ENCODE results near the gene CRLF3. TPM values are rescaled to one million over a fixed set of nuclear protein-coding genes. Genes with fewer than 3 reads are reported as not detected.

Gene CRLF3
- total RNA-seq, 1 donor: 11.6 TPM

DNA sequence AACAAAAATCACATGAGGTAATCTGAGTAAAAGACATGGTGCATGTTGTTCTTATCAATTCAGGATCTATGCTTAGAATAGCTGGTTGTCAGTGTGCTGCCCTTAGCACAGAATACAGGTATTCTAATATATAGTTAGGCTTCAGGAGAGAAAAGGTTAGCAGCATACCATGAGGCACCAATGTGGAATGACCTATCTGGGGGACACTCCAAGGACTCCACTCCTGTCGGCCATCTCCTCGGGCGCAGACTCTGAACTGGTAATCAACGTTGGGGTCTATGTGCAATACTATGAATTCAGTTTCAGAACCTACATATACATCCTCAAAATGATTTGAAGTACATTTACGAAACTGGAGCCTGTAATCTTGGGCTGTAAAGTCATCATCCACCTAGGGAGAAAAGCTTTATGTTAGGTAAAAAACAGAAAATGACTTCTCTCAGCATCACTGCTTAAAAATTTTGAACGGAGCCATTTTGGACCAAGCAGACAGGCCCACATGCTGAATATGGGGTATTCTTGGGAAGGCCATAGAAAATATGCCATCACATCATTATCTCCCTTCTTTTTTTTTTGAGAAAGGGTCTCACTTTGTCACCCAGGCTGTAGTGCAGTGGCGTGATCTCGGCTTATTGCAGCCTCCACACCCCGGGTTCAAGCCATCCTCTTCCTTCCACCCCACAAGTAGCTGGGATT lies 31.1 kb downstream of the CRLF3 start:
- Histone ChIP-seq H3K4me2 (ENCODE audit: insufficient read depth, low read length) (no peak overlapping the region), H3K4me3 (ENCODE audit: insufficient read depth, low read length) (no peak overlapping the region), H3K36me3 (ENCODE audit: insufficient read depth, low read length) (peaks cover 67% of the 10 kb centered on the region), H3K9me3 (ENCODE audit: low read depth, low read length) (no peaks in the 10 kb centered on the region), H3K4me1 (ENCODE audit: insufficient read depth, low read length) (peaks cover 6% of the 10 kb centered on the region), H4K20me1 (ENCODE audit: insufficient read depth, low read length) (no peaks in the 10 kb centered on the region), H3K27me3 (ENCODE audit: insufficient read depth, low read length) (no peaks in the 10 kb centered on the region), H2AFZ (ENCODE audit: low read length) (no peak overlapping the region), H3K27ac (ENCODE audit: low read depth, low read length) (no peak overlapping the region), H3K79me2 (ENCODE audit: insufficient read depth, low read length) (no peaks in the 10 kb centered on the region)
- DNase-seq (ENCODE audit: insufficient read length, low spot score, missing footprints): no peak
- TF ChIP-seq, protein P1, sequence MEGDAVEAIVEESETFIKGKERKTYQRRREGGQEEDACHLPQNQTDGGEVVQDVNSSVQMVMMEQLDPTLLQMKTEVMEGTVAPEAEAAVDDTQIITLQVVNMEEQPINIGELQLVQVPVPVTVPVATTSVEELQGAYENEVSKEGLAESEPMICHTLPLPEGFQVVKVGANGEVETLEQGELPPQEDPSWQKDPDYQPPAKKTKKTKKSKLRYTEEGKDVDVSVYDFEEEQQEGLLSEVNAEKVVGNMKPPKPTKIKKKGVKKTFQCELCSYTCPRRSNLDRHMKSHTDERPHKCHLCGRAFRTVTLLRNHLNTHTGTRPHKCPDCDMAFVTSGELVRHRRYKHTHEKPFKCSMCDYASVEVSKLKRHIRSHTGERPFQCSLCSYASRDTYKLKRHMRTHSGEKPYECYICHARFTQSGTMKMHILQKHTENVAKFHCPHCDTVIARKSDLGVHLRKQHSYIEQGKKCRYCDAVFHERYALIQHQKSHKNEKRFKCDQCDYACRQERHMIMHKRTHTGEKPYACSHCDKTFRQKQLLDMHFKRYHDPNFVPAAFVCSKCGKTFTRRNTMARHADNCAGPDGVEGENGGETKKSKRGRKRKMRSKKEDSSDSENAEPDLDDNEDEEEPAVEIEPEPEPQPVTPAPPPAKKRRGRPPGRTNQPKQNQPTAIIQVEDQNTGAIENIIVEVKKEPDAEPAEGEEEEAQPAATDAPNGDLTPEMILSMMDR (IDR thresholded peaks at IDR 0.05; ENCODE audit: extremely low read depth, low read depth, low read length): no peak

DNA sequence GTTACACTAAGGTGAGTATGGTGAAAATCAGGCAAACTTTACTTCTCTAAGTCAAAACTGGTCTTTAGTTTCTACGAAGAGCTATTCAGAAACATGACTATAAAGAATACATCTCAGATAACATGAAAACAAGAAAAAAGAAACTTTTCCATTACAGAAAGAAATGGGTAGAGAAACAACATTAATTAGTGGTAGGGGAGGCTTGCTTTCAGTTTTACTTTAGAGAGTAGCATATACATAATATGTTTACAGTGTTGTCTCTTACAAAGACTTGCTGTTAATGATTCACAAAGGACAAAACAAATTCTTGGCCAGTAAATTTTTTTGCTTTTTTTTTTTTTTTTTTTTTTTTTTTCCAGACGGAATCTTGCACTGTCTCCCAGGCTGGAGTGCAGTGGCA lies 34.2 kb downstream of the CRLF3 start:
- peaks cover 6% of the 10 kb centered on the region for H3K4me1 ChIP-seq (ENCODE audit: insufficient read depth, low read length)
- H3K4me2 ChIP-seq (ENCODE audit: insufficient read depth, low read length): no peak overlapping the region
- H3K27ac ChIP-seq (ENCODE audit: low read depth, low read length): no peak overlapping the region
- H4K20me1 ChIP-seq (ENCODE audit: insufficient read depth, low read length): no peaks in the 10 kb centered on the region
- H3K4me3 ChIP-seq (ENCODE audit: insufficient read depth, low read length): no peak overlapping the region
- DNase-seq (ENCODE audit: insufficient read length, low spot score, missing footprints): no peak
- peaks cover 71% of the 10 kb centered on the region for H3K36me3 ChIP-seq (ENCODE audit: insufficient read depth, low read length)
- no peak overlapping the region for H2AFZ ChIP-seq (ENCODE audit: low read length)
- no peaks in the 10 kb centered on the region for H3K79me2 ChIP-seq (ENCODE audit: insufficient read depth, low read length)
- TF ChIP-seq, protein P1 (IDR thresholded peaks at IDR 0.05; ENCODE audit: extremely low read depth, low read depth, low read length): no peak
- no peaks in the 10 kb centered on the region for H3K9me3 ChIP-seq (ENCODE audit: low read depth, low read length)
- H3K27me3 ChIP-seq (ENCODE audit: insufficient read depth, low read length): no peaks in the 10 kb centered on the region

DNA sequence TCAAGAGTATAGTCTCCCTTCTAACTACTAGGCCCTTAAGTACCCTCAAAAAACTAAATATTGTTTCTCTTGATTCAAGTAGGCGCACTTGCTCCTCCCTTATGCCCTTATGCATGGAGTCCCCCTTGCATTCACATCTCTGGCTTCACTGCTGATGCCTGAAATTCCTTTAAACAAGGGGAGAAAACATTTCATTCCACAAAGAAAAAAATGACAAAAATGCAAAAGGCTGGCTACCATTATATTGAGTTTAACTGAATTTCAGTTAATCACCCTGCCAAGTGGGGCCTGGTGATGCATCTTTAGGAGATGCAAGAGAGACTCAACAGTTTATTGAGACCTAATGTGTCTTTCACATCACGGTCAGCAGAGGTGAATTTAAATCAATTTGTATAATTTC lies 35.6 kb downstream of the CRLF3 start:
- Histone ChIP-seq H3K79me2 (ENCODE audit: insufficient read depth, low read length) (no peaks in the 10 kb centered on the region), H3K4me3 (ENCODE audit: insufficient read depth, low read length) (no peak overlapping the region), H3K4me2 (ENCODE audit: insufficient read depth, low read length) (no peak overlapping the region), H3K9me3 (ENCODE audit: low read depth, low read length) (no peaks in the 10 kb centered on the region), H2AFZ (ENCODE audit: low read length) (no peak overlapping the region), H4K20me1 (ENCODE audit: insufficient read depth, low read length) (no peaks in the 10 kb centered on the region), H3K27ac (ENCODE audit: low read depth, low read length) (no peak overlapping the region), H3K4me1 (ENCODE audit: insufficient read depth, low read length) (peaks cover 6% of the 10 kb centered on the region), H3K27me3 (ENCODE audit: insufficient read depth, low read length) (no peaks in the 10 kb centered on the region), H3K36me3 (ENCODE audit: insufficient read depth, low read length) (peaks cover 67% of the 10 kb centered on the region)
- TF ChIP-seq, protein P1 (IDR thresholded peaks at IDR 0.05; ENCODE audit: extremely low read depth, low read depth, low read length): no peak
- DNase-seq (ENCODE audit: insufficient read length, low spot score, missing footprints): no peak

DNA sequence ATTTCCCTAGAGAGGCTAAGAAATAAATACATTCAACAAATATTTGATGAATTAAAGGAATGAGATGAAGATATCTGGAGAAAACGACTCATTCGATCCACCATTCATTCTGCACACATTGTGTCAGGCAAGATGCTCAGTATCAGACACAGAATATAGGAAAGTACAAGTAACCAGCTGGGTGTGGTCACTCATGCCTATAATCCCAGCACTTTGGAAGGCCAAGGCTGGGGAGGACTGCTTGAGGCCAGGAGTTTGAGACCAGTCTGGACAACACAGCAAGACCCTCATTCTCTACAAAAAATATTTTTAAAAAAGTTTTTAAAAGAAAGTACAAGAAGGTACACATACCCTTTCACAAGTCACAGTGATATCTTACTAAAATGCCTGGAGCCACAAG lies 42.3 kb downstream of the CRLF3 start:
- Histone ChIP-seq H4K20me1 (ENCODE audit: insufficient read depth, low read length) (no peaks in the 10 kb centered on the region), H3K79me2 (ENCODE audit: insufficient read depth, low read length) (no peaks in the 10 kb centered on the region), H3K4me1 (ENCODE audit: insufficient read depth, low read length) (no peaks in the 10 kb centered on the region), H2AFZ (ENCODE audit: low read length) (no peak overlapping the region), H3K36me3 (ENCODE audit: insufficient read depth, low read length) (peaks cover 40% of the 10 kb centered on the region), H3K27me3 (ENCODE audit: insufficient read depth, low read length) (no peaks in the 10 kb centered on the region), H3K4me2 (ENCODE audit: insufficient read depth, low read length) (no peak overlapping the region), H3K9me3 (ENCODE audit: low read depth, low read length) (no peaks in the 10 kb centered on the region), H3K27ac (ENCODE audit: low read depth, low read length) (peak overlapping the region; percentile 28), H3K4me3 (ENCODE audit: insufficient read depth, low read length) (no peak overlapping the region)
- no peak for DNase-seq (ENCODE audit: insufficient read length, low spot score, missing footprints)
- TF ChIP-seq, protein P1 (IDR thresholded peaks at IDR 0.05; ENCODE audit: extremely low read depth, low read depth, low read length): no peak

Data from osteoblast (primary cell).